Gastrocnemius medialis (tissue), 4 donors: ENCODE measurements around the gene CD40LG. TPM values are rescaled to one million over a fixed set of nuclear protein-coding genes. Genes with fewer than 3 reads are reported as not detected.

Experiments
- ATAC-seq, 2 donors: fragments of 150-250 bp; one replicate each; pipeline ENCODE4 v1.9.1; 2016
- DNase-seq, 2 donors: peaks; one replicate each; pipeline ENCODE4 v3.0.0-alpha.2; 2019
- H3K27ac ChIP-seq, 4 donors: fragments of 200-600 bp; sonication (generic); 1 replicate in 1 of 4; 2 replicates in 3 of 4; pipeline ENCODE4 v1.5.1; 2016 to 2018; ENCODE audit warnings: mild to moderate bottlenecking in 2 of 4, moderate library complexity in 1 of 4
- H3K27me3 ChIP-seq, 3 donors: fragments of 200-600 bp; sonication (generic) in 2 of 3; 1 replicate in 1 of 3; 2 replicates in 2 of 3; pipeline versions ENCODE4 v1.5.1 to v1.6.0; 2016 to 2019; ENCODE audit warnings: mild to moderate bottlenecking in 1 of 3, moderate library complexity in 1 of 3
- H3K36me3 ChIP-seq, 2 donors: fragments of 200-600 bp; sonication (generic) in 1 of 2; one replicate each; pipeline ENCODE4 v1.5.1; 2017 to 2018
- H3K4me1 ChIP-seq, 2 donors: fragments of 200-600 bp; sonication (generic) in 1 of 2; one replicate each; pipeline ENCODE4 v1.5.1; 2016 to 2017; ENCODE audit warnings: mild to moderate bottlenecking in 2 of 2
- H3K4me3 ChIP-seq, 4 donors: fragments of 200-600 bp; sonication (generic) in 3 of 4; 1 replicate in 1 of 4; 2 replicates in 3 of 4; pipeline ENCODE4 v1.5.1; 2016 to 2019; ENCODE audit warnings: mild to moderate bottlenecking in 2 of 4
- H3K9me3 ChIP-seq, 3 donors: fragments of 200-600 bp; sonication (generic) in 2 of 3; 1 replicate in 1 of 3; 2 replicates in 2 of 3; pipeline ENCODE4 v1.5.1; 2016 to 2019
- CTCF ChIP-seq, 5 experiments: fragments of 450-650 bp in 3 of 5; fragments of 200-600 bp in 2 of 5; sonication (generic) in 2 of 5; IDR thresholded peaks in 4 of 5; conservative IDR thresholded peaks in 1 of 5; 1 replicate in 4 of 5; 2 replicates in 1 of 5; pipeline ENCODE4 v1.5.1; 2016 to 2019; ENCODE audit warnings: antibody characterized with exemption in 5 of 5, mild to moderate bottlenecking in 3 of 5, moderate library complexity in 3 of 5
- POLR2A ChIP-seq, 2 donors: fragments of 450-650 bp; IDR thresholded peaks; one replicate each; pipeline ENCODE4 v1.6.1; 2017; ENCODE audit warnings: antibody characterized with exemption in 2 of 2, mild to moderate bottlenecking in 2 of 2, moderate library complexity in 2 of 2
- in situ Hi-C, 4 donors: fragments of 200-750 bp; cut with MboI; loops; one replicate each; pipeline versions ENCODE4 v1.15.0 to v1.8.0; 2017; ENCODE audit warnings: low sequenced_read_pairs in 4 of 4
- intact Hi-C: fragments of 100-400 bp; cut with DNase I; formaldehyde crosslinking; loops from one replicate; pipeline ENCODE4 v1.15.1; 2023; ENCODE audit warnings: low total_unique reads
- total RNA-seq, 4 donors: library from RNA; depleted of rRNA; stranded (reverse); fragments of >200 nt; gene quantifications; one replicate each; pipeline versions ENCODE4 v1.1.0 to v1.2.3, GENCODE V29; 2016

CD40LG gene
- under 1 TPM in 1 of 4 donors, not detected in 3; 0.23 TPM for total RNA-seq

GRCh38 chrX:136647677-136648360 is at the start of gene CD40LG:
Gene CD40LG (plus strand): TSS chrX:136648158. CDS start chrX:136648249, 91 bp downstream.
- no peak for DNase-seq
- TF ChIP-seq POLR2A (IDR thresholded peaks at IDR 0.05) (no peak), CTCF (IDR thresholded peaks at IDR 0.05 in 4 of 5, conservative IDR thresholded peaks at IDR 0.05 in 1 of 5) (no peak)
- H3K4me1 ChIP-seq, result peaks cover 0 to 4% of the 10 kb centered on the region in 2 donors
- ATAC-seq, result no peak
- H3K9me3 ChIP-seq, result no peaks in the 10 kb centered on the region
- H3K36me3 ChIP-seq, result no peaks in the 10 kb centered on the region
- no peak within 1 kb of the TSS for H3K27ac ChIP-seq
- no peak within 1 kb of the TSS for H3K4me3 ChIP-seq
- H3K27me3 ChIP-seq, result no peaks in the 10 kb centered on the region
- in situ Hi-C loops, result no loop called here
- intact Hi-C loops, result no loop called here

- peaks cover 0 to 5% (median 0%) of the 10 kb centered on the region in 3 donors for H3K27me3 ChIP-seq
- no peak for ATAC-seq
- intact Hi-C loops, result no loop called here
Measured at GRCh38 chrX:136598631-136599030, 49.3 kb upstream of the CD40LG start.

GRCh38 chrX:136600059-136600458 is 47.9 kb upstream of the CD40LG start:
- Histone ChIP-seq H3K9me3 (no peaks in the 10 kb centered on the region), H3K27ac (no peak overlapping the region), H3K4me3 (no peak overlapping the region), H3K27me3 (no peaks in the 10 kb centered on the region), H3K36me3 (no peaks in the 10 kb centered on the region), H3K4me1 (no peaks in the 10 kb centered on the region)
- intact Hi-C loops (no loop called here), in situ Hi-C loops (no loop called here)
- no peak for ATAC-seq
- no peak for DNase-seq
- no peak for TF ChIP-seq POLR2A (IDR thresholded peaks at IDR 0.05)
- TF ChIP-seq CTCF (IDR thresholded peaks at IDR 0.05 in 4 of 5, conservative IDR thresholded peaks at IDR 0.05 in 1 of 5), result no peak

More at GRCh38 chrX:136598631-136599030, 49.3 kb upstream of the CD40LG start:
- no peak for DNase-seq
- in situ Hi-C loops, result no loop called here
- TF ChIP-seq CTCF (IDR thresholded peaks at IDR 0.05 in 4 of 5, conservative IDR thresholded peaks at IDR 0.05 in 1 of 5) (no peak), POLR2A (IDR thresholded peaks at IDR 0.05) (no peak)
- Histone ChIP-seq H3K27ac (no peak overlapping the region), H3K4me1 (no peaks in the 10 kb centered on the region), H3K9me3 (no peaks in the 10 kb centered on the region), H3K36me3 (no peaks in the 10 kb centered on the region), H3K4me3 (no peak overlapping the region)

- no peak for TF ChIP-seq CTCF (IDR thresholded peaks at IDR 0.05 in 4 of 5, conservative IDR thresholded peaks at IDR 0.05 in 1 of 5)
- no peak for TF ChIP-seq POLR2A (IDR thresholded peaks at IDR 0.05)
- H3K36me3 ChIP-seq, result no peaks in the 10 kb centered on the region
- no peaks in the 10 kb centered on the region for H3K9me3 ChIP-seq
- H3K4me3 ChIP-seq, result no peak overlapping the region
- in situ Hi-C loops (no loop called here), intact Hi-C loops (loop anchor here (5.0 kb wide), 1 partner anchor 85 kb away; no protein-coding TSS in a partner anchor)
- H3K27ac ChIP-seq, result no peak overlapping the region
- ATAC-seq (no peak), DNase-seq (no peak)
- no peaks in the 10 kb centered on the region for H3K4me1 ChIP-seq
- H3K27me3 ChIP-seq, result no peaks in the 10 kb centered on the region
Measured at GRCh38 chrX:136607236-136607635, 40.7 kb upstream of the CD40LG start.
